NCI-H128 (cell line): ENCODE measurements around the gene POR.

Experiments
- DNase-seq: peaks from one replicate; lab custom pipeline; 2025; ENCODE audit not compliant: unreplicated experiment; lab: John Stamatoyannopoulos, UW

The POR gene

GRCh38 chr7:75915416-75916156, 631 bp downstream of the POR start:
- DNase-seq = no peak

DNA sequence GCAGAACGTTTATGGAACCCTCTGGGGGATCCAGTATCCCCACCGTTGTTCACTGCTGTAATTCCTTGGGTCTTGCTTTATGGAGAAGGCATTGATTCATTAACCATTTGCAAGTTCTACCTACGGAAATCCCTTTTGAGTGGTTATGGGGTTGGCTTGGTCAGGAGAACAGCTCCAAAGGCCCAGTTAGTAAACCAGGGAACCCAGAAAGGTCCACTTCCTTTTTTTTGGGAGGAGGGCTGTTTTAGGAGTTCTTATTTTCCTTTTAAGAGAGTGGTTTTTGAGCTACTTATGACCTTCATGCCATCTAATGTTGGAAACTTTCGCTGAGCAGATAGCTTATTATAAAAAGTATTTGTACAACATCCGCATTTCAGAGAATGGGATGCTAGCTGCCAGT, 1.3 kb downstream of the POR start:
- DNase-seq = no peak

DNA sequence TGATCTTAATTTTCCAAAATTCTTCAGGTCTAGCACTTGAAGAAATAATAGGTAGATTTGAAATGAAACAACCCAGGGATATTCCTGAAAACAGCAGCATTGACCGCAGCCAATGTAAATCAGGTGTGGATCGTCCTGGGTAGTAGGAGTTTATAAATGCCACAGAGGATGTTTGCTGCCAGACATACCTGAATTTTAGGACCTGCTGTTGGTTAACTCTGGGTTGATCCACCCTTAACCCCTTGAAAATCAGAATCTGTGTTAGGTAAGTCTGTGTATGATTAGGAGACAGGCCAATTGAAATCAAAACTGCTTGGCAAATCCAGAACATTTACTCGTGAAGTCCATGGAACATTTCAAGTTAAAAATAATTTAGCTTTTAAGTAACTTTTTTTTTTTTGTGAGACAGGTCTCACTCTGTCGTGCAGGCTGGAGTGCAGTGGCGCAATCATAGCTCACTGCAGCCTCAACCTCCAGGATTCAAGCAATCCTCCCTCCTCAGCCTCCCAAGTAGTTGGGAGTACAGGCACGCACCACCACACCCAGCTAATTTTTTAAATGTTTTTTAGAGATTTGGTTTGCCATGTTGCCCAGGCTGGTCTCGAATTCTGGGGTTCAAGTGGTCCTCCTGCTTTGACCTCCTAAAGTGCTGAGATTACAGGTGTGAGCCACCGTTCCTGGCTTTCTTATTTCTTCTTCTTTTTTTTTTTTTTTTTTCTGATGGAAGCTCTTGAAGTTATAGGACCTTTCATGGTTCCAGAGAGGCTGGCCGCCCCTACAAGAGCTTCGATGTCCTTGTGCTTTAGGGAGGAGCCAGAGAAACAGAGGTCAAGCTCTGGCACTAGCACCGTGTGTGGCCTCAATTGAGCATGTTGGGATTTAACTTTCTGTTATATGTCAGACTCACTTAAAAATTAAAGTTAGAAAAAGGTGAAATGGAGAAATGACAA, 2.0 kb downstream of the POR start:
- no peak for DNase-seq

GRCh38 chr7:75920431-75921161, 5.6 kb downstream of the POR start:
- no peak for DNase-seq

DNA sequence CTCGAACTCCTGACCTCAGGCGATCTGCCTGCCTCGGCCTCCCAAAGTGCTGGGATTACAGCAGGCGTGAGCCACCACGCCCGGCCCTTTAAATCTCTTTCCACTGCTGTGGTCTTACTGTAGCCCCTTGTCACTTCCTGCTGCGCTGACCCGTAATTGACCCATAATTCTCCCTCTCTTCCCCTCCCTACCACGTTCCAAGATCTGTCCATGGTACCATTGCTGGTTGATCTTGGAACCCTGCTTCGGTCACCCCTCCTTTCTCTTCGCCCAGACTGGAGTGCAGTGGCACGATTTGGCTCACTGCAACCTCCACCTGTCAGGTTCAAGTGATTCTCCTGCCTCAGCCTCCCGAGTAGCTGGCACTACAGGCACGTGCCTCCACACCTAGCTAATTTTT, 6.5 kb downstream of the POR start:
- DNase-seq = no peak

- DNase-seq = no peak
Observed at GRCh38 chr7:75922966-75923603, 8.1 kb downstream of the POR start.

GRCh38 chr7:75924256-75924655, 9.3 kb downstream of the POR start:
- no peak for DNase-seq

GRCh38 chr7:75924889-75925288, 9.9 kb downstream of the POR start:
- no peak for DNase-seq

GRCh38 chr7:75925717-75926435, 10.9 kb downstream of the POR start:
- DNase-seq = no peak

DNA sequence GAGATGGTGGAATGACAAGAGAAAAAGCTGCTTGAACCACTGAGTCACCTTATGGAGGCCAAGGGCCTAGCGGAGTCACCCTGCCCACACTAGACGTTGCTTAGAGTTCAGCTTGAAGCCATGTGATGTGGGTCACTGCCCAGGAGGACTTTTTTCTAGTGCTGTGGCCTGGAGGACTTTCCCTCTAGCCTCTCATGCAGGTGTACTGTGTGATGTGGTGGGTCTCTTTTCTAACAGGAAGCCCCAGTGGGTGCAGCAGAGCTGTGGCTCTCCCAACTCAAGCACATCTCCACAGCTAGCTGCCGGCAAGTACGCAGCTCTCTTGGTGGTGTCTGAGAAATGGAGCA, 13.6 kb downstream of the POR start:
- no peak for DNase-seq

- DNase-seq = peak; percentile 70
Observed at GRCh38 chr7:75931680-75932079, 16.7 kb downstream of the POR start.

GRCh38 chr7:75937958-75938786, 23.2 kb downstream of the POR start:
- no peak for DNase-seq

DNA sequence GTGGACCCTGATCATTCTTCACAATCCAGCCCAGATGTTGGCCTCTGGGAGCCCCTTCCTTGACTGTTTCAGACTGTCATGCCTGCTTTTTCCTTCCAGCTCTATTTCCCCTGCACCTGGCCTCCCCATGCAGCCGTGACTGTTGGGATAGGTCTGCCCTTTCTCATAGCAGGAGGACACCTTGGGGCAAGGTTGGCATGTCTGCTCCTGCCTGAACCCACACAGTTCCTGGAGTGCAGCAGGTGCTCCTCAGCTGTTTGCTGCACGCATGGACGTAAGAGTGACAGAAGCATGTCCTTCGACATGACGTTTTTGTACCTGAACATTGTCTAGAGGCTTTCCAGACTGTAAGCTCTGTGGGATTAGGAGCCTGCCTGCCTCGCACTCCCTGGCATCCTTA, 24.0 kb downstream of the POR start:
- no peak for DNase-seq

DNA sequence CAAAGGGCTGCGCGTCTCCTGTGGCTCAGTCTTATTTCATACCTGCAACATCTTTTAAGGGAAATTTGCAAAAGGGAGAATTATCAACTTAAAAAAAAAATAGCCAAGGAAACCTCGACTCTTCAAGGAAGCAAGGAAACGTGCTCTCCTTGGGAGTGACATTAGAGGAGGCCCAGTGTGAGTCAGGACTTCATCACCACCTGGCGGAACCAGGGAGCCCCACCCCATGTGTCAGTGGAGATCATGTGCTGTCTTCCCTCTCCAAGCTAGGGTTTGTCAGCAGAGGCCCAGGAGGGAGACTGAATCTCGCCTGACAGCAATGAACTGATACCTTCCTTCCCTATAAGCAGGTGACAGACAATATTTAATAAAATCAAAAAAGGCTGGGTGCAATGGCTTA, 28.9 kb downstream of the POR start:
- DNase-seq = no peak

- no peak for DNase-seq
Observed at GRCh38 chr7:75944507-75944906, 29.6 kb downstream of the POR start.

GRCh38 chr7:75945297-75946168, 30.6 kb downstream of the POR start:
- DNase-seq = no peak

DNA sequence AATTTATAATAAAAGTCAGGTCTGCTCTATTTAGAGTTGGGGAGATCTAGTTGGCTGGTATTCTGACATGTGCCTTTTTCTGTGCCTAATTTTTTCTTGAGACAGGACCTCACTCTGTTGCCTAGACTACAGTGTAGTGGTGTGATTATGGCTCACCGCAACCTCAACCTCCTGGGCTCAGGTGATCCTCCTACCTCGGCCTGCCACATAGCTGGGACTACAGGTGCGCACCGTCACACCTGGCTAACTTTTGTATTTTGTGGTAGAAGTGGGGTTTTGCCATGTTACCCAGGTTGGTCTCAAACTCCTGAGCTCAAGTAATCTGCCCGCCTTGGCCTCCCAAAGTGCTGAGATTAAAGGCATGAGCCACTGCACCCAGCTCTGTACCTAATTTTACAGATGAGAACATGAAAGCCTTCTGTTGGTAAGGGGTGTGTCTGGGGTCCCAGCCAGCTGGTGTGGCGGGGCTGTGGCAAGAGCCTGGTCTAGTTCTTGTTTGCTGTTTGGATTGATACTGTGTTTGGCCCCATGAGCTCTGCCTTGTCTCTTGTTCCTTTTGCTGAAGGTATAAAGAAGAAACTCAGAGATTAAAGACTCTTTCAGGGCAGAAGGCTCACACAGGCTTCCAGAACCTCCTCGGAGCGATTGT, 31.4 kb downstream of the POR start:
- no peak for DNase-seq

- DNase-seq = no peak
Observed at GRCh38 chr7:75948179-75948578, 33.2 kb downstream of the POR start.
